ENCODE data around the gene ELP1.
"Not testable (repeated sequence)": the region's sequence is repeated elsewhere in the genome, so short reads cannot be mapped to it uniquely, and the experiment has no call there.

Gene ELP1

GRCh38 chr9:108933718-108934322, at the start of gene ELP1:
Gene ELP1, minus strand, starts transcription at chr9:108934124. Its CDS starts 2,978 bp downstream, at chr9:108931146.
- peak; percentile 97 for DNase-seq (ENCODE audit: low read depth)

GRCh38 chr9:108980893-108981292, 47.0 kb upstream of the ELP1 start:
- DNase-seq (ENCODE audit: low read depth): no peak

GRCh38 chr9:108978205-108978604, 44.3 kb upstream of the ELP1 start:
- DNase-seq (ENCODE audit: low read depth): no peak

- DNase-seq (ENCODE audit: low read depth): no peak
These were observed 40.0 kb upstream of the ELP1 start for GRCh38 chr9:108973895-108974294.

- DNase-seq (ENCODE audit: low read depth): no peak
These were observed 38.8 kb upstream of the ELP1 start for GRCh38 chr9:108972626-108973209.

- no peak for DNase-seq (ENCODE audit: low read depth)
These were observed 38.3 kb upstream of the ELP1 start for GRCh38 chr9:108972186-108972585.

- DNase-seq (ENCODE audit: low read depth): not testable (repeated sequence)
These were observed 37.5 kb upstream of the ELP1 start for GRCh38 chr9:108971392-108971791.

- no peak for DNase-seq (ENCODE audit: low read depth)
These were observed 34.0 kb upstream of the ELP1 start for GRCh38 chr9:108967916-108968315.

GRCh38 chr9:108963459-108964143, 29.7 kb upstream of the ELP1 start:
- DNase-seq (ENCODE audit: low read depth): no peak

GRCh38 chr9:108961151-108961550, 27.2 kb upstream of the ELP1 start:
- DNase-seq (ENCODE audit: low read depth): no peak

GRCh38 chr9:108960331-108960730, 26.4 kb upstream of the ELP1 start:
- no peak for DNase-seq (ENCODE audit: low read depth)

GRCh38 chr9:108956631-108957026, 22.7 kb upstream of the ELP1 start:
- no peak for DNase-seq (ENCODE audit: low read depth)

GRCh38 chr9:108956022-108956630, 22.2 kb upstream of the ELP1 start:
- no peak for DNase-seq (ENCODE audit: low read depth)

- DNase-seq (ENCODE audit: low read depth): peak; percentile 66
These were observed 20.2 kb upstream of the ELP1 start for GRCh38 chr9:108953983-108954574.

GRCh38 chr9:108951578-108951977, 17.7 kb upstream of the ELP1 start:
- peak; percentile 11 for DNase-seq (ENCODE audit: low read depth)

- DNase-seq (ENCODE audit: low read depth): no peak
These were observed 16.2 kb upstream of the ELP1 start for GRCh38 chr9:108950168-108950567.

GRCh38 chr9:108939975-108940374, 6.1 kb upstream of the ELP1 start:
- DNase-seq (ENCODE audit: low read depth): no peak

GRCh38 chr9:108937561-108938305, 3.8 kb upstream of the ELP1 start:
- DNase-seq (ENCODE audit: low read depth): no peak

- DNase-seq (ENCODE audit: low read depth): peak; percentile 83
These were observed 484 bp upstream of the ELP1 start, which contains the start of gene ABITRAM for GRCh38 chr9:108934323-108934893. Gene ABITRAM, plus strand, starts transcription at chr9:108934400. Its CDS starts 87 bp downstream, at chr9:108934487.

- peak; percentile 49 for DNase-seq (ENCODE audit: low read depth)
These were observed 650 bp downstream of the ELP1 start for GRCh38 chr9:108933231-108933717.

GRCh38 chr9:108928386-108928785, 5.5 kb downstream of the ELP1 start:
- DNase-seq (ENCODE audit: low read depth): no peak
